HG02973 (cell line): ENCODE measurements around the gene TIMM13.

ENCODE experiments used
- ATAC-seq: cut with Tn5 transposase; IDR thresholded peaks from one replicate; pipeline ENCODE4 v1.9.1; 2021; ENCODE audit warnings: moderate library complexity; ENCODE audit not compliant: unreplicated experiment

Gene TIMM13

DNA sequence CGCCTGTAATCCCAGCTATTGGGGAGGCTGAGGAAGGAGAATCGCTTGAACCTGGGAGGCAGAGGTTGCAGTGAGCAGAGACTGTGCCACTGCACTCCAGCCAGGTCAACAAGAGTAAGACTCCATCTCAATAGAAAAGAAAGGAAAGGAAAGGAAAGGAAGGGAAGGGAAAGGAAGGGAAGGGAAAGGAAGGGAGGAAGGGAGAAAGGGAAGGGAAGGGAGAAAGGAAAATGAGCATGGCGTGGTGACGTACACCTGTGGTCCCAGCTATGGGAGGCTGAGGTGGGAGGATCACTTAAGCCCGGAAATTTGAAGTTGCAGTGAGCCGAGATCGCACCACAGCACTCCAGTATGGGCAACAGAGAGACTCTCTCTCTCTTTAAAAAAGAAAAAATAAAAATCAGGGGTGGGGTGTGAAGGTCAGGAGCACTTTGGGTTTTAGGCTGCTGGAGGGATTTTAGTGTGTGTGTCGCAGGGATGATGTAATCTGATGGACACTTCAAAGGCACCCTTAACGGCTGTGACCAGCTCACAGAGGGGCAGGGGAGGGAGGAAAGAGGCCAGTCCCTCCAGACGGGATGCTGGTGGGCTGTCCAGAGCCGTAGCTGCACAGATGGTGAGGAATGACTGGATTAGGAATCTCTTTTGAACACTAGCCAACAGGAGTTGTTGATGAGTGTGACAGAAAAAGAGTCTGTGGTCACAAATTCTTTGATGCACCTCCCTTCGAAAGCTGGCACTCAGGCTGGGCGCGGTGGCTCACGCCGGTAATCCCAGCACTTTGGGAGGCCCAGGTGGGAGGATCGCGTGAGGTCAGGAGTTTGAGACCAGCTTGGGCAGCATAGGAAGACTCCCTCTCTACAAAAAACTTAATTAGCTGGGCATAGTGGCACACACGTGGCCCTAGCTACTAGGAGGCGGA lies 39.8 kb downstream of the TIMM13 start:
- ATAC-seq = no peak

- ATAC-seq = no peak
These were observed 42.2 kb downstream of the TIMM13 start for GRCh38 chr19:2385053-2385721.

- ATAC-seq = no peak
These were observed 44.7 kb downstream of the TIMM13 start for GRCh38 chr19:2382530-2383222.

GRCh38 chr19:2381148-2381820 lies 46.1 kb downstream of the TIMM13 start:
- no peak for ATAC-seq

DNA sequence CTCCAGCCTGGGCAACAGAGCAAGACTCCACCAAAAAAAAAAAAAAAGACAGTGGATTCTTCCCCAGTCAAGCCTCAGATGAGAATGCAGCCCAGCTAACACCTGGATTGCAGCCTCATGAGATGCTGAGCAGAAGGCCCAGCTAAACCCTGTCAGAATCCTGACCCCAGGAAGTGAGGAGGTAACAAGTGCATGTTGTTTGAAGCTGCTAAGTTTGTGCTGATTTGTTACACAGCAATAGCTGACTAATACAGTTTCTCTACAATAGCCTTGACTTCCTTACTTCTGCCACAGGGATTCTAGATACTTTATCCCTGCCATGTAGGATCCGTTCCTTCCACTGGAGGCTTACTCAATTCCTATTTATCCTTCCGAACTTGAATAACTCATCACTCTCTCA lies 46.8 kb downstream of the TIMM13 start:
- ATAC-seq = no peak

GRCh38 chr19:2376784-2377519 lies 50.4 kb downstream of the TIMM13 start:
- ATAC-seq = no peak
